Right hindlimb (tissue), 1 donor: ENCODE measurements around the gene ZNF407.
"Not testable (repeated sequence)": the region's sequence is repeated elsewhere in the genome, so short reads cannot be mapped to it uniquely, and the experiment has no call there.

Source experiments
- DNase-seq: peaks from one replicate; pipeline ENCODE4 v3.0.0-alpha.2; 2018

ZNF407 gene

GRCh38 chr18:75076286-75076685, 478.6 kb downstream of the ZNF407 start:
- DNase-seq, result no peak

GRCh38 chr18:75081486-75081885, 483.8 kb downstream of the ZNF407 start:
- DNase-seq, result no peak

DNA sequence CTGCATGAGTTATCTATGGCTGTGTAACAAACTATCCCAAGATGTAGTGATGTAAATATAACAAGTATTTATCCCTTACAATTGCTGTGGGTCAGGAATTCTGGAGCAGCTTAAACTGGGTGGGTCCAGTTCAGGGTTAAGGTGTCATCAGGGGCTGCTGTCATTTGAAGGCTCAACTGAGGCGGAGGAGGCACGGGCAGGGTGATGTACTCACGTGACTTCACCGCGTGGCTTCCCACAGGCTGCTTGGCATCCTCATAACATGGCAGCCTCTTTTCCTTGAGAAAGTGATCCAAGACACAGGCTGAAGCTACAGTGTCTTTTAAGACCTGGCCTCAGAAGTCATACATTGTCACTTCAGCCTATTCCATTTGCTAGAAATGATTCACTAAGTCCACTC, 485.5 kb downstream of the ZNF407 start:
- no peak for DNase-seq

DNA sequence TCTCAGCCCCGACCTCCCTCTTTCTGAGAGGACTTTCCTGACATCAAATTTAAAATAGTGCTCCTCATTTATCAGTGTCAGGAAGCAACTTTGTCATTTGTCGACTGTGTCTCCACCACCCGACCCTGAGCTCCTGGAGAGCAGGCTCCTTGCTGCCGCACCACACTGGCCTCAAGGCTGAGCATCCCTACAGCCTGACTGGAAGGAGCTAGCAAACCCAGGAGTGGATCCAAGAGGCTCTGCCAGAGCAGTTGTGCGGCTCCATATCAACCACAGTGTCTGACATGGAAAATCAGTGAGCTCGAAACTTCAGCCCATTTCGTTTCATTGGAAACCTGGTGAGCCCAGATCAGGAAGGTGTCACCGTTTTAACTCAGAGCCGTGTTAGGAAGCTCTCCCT, 486.1 kb downstream of the ZNF407 start:
- DNase-seq, result no peak

- not testable (repeated sequence) for DNase-seq
Observed at GRCh38 chr18:75085676-75086075, 488.0 kb downstream of the ZNF407 start.

DNA sequence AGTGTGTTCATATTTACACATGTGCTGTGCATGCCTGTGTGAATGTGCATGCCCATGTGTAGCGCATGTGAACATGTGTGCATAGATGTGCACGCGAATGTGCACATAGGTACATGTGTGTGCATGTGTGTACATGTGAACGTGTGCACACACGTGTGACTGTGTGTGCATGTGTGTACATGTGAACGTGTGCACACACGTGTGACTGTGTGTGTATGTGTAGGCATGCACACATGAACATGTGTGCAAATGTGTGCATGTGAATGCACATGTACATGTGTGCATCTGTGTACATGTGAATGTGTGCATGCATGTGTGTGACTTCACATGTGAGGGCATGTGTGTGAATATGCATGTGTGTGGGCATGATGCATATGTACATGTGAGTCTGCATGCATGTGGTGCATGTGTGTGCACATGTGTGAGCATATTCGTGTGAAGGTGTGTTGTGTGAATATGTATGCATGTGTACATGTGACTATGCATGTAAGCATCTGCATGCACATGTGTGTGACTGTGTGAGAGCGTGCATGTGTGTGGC, 488.9 kb downstream of the ZNF407 start:
- no peak for DNase-seq

DNA sequence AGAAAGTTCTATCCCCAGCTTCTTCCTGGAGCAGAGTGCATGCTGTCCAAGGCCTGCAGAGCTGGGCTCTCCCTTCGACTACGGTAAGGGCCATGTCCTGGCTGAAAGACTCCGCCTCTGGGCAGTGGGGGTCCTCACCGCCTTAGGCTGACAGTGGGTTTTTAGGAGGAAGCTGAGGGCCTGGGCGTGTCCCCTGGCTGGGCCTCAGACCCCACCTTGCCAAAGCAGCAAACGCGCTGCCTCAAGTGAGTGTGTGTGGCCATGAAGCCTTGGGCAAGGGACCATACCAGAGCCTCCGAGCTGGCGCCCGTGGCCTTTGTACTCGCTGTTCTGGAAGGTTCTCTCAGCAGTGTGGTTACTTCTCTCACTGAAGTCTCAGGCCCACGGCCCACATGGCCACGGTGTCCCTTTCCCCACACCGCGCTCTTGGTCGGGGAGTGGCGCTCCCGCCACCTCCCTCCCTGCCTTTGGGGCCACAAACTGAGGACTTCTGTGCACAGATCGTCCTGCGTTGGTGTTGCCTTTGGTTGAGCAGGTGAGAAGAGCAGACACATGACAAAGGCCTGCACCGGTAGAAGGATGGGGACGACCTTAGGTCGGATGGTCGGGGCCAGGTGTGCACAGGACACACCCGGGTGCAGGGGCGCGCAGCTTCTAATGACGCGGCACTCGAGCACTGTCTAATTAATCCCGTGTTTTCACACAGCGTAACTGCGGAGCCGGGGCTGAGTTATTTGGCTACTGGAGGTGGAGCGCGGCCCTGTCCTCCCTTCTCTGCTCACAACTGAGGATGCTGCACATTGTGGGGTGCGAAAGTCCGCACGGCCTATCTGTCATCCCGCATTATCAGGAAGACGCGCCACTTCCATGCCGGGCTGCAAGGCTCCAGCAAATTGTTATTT, 489.7 kb downstream of the ZNF407 start:
- DNase-seq, result no peak

GRCh38 chr18:75088021-75088506, 490.4 kb downstream of the ZNF407 start:
- no peak for DNase-seq

- no peak for DNase-seq
Observed at GRCh38 chr18:75088622-75089211, 491.0 kb downstream of the ZNF407 start.

DNA sequence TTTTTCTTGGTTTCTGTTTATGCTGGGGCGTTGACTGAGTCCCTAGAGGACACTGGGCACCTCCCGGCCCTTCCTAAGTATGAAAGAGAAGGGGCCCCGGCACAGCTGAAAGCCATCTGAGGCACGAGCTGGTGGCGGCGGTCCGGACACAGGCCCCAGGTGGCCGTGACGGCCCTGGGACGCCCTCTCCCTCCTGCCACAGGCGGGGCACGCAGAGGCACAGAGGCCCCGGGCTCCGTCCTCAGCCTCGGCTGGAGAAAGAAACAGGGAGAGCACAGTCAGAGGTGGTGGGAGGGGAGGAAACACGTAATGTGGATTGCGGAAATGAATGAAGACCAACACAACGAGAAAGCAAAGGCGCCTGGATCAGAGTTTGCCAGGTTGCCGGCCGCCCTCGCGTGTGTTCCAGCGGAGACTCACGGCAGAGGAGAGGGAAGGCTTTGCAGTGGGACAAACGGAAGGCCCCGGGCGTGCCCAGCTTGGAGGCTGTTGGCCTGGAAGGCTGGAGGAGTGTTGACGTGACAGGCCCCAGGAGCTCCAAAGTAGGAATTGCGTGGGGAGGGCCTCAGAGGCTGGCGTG, 492.2 kb downstream of the ZNF407 start:
- DNase-seq, result no peak

DNA sequence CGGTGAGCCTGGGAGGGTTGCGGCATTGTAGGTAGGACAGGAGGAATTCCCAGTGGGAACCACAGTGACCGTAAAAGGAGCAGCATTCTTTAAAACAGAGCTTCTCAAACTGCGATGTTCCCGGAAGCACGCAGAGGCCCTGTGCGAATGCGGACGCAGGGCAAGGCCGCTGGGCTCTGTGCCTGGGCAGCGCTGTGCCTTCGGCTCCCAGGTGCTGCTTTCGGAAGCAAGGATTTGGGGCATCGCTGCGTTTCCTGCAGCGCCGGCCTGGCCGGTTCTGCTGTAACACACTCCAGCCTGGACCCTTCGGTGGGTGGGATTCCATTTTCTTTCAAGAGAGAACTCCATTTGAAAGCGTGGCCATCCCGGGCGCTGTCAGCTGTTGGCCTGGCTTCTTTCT, 492.7 kb downstream of the ZNF407 start:
- no peak for DNase-seq

- DNase-seq, result no peak
Observed at GRCh38 chr18:75097491-75098225, 500.0 kb downstream of the ZNF407 start.

DNA sequence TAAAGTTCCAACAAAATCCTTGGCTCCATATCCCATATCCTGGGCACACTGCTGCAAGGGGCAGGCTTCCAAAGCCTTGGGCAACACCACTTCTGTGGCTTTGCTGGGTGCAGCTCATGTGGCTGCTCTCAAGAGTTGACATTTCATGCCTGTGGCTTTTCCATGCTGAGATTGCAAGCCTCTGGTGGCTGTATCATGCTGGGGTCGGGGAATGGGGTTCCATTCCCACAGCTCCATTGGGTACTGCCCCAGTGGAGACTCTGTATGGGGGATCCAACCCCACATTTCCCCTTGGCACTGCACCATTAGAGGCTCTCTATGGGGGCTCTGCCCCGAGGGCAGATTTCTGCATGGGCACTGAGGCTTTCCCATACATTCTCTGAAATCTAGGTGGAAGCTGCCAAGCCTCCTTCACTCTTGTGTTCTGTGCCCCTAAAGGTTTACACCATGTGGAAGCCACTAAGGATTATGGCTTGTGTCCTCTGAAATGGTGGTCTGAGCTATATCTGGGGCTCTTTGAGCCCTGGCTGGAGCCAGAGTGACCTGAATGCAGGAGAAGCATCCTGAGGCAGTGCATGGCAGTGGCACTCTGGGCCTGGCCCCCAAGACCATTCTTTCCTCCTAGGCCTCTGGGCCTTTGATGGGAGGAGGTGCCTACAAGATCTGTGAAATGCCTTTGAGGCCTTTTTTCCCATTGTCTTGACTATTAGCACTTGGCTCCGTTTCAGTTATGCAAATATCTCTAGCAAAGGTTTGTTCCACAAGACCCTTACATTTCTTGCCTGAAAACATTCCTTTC, 503.4 kb downstream of the ZNF407 start:
- no peak for DNase-seq

DNA sequence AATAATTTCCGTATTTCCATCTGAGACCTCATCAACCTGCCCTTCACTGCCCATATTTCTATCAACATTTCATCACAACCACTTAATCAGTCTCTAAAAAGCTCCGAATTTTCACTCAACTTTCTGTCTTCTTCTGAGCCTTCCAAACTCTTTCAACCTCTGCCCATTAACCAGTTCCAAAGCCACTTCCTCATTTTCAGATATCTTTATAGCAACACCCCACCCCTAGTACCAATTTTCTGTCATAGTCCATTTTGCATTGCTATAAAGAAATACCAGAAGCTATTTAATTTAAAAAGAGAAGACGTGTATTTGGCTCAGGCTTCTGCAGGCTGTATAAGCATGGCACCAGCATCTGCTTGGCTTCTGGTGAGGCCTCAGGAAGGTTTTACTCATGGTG, 504.2 kb downstream of the ZNF407 start:
- no peak for DNase-seq

DNA sequence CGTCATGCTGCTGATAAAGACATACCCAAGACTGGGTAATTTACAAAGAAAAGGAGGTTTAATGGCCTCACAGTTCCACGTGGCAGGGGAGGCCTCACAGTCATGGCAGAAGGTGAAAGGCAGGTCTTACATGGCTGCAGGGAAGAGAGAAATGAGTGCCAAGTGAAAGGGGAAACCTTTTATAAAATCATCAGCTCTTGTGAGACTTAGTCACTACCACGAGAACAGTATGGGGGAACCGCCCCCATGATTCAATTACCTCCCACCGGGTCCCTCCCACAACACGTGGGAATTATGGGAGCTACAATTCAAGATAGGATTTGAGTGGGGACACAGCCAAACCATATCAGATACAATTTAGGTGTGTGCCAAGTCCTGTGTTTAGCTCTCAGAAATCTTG, 506.4 kb downstream of the ZNF407 start:
- not testable (repeated sequence) for DNase-seq

DNA sequence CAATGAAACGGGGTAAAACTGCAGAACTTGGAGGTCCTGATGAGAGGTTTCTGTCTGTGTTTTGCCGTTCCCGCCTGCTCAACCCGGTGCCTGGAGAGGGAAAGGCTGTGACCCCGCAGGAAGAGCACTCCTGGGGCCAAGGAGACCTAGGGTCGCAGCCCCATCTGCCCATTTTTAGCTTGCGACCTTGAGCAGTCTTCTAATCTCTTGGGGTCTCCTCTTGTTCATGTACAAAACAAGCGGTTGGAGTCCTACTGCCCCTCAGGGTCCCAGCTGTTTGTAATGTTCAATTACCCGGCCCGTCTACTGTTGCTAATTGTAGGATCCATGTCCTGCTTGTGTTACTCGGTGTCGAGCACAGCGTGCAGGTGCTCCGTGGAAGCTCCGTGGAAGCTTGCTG, 506.8 kb downstream of the ZNF407 start:
- no peak for DNase-seq

GRCh38 chr18:75105551-75106254, 508.0 kb downstream of the ZNF407 start:
- no peak for DNase-seq

DNA sequence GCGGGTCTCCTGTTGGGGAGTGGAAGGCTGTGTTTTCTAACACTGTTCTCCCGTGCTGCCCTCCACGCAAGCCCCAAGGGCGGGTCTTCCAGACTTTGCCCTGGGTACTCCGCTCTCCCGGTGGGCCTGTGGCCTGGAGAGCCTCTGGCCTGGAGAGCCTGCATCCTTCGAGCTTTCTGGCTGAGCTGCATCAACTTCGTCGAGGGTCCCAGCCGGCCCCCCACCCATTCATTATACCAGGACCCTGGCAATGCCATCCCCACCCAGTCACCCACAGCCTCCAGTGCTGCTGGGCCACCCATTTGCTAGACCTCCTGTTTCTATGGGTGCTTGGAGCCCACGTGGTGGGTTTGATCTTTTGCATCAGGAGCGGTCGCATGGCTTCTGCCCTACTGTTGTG, 509.1 kb downstream of the ZNF407 start:
- no peak for DNase-seq

- DNase-seq, result no peak
Observed at GRCh38 chr18:75107196-75107930, 509.7 kb downstream of the ZNF407 start.

- no peak for DNase-seq
Observed at GRCh38 chr18:75107931-75108276, 510.2 kb downstream of the ZNF407 start.
